ENCODE results near the gene MRPL55.

DNA sequence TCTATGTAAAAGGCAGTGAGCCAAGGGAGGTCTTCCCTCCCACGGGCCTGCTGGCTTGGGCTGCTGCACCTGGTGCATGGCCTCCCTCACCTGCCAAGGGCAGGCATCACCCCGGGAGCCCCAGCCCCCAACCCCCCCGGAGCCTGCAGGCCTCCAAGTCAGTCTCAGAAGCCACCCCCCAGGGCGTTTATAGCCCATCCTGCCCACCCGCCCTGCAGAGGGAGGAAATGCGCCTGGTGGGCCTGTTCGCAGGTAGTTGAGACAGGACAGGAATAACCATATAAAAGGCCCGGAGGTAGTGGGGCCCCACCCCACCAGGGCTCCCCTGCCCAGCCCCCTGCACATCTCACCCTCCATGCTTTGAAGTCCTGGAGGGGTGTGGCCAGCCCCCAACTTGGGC, 44.8 kb downstream of the MRPL55 start:
- TF ChIP-seq, protein P1, sequence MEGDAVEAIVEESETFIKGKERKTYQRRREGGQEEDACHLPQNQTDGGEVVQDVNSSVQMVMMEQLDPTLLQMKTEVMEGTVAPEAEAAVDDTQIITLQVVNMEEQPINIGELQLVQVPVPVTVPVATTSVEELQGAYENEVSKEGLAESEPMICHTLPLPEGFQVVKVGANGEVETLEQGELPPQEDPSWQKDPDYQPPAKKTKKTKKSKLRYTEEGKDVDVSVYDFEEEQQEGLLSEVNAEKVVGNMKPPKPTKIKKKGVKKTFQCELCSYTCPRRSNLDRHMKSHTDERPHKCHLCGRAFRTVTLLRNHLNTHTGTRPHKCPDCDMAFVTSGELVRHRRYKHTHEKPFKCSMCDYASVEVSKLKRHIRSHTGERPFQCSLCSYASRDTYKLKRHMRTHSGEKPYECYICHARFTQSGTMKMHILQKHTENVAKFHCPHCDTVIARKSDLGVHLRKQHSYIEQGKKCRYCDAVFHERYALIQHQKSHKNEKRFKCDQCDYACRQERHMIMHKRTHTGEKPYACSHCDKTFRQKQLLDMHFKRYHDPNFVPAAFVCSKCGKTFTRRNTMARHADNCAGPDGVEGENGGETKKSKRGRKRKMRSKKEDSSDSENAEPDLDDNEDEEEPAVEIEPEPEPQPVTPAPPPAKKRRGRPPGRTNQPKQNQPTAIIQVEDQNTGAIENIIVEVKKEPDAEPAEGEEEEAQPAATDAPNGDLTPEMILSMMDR (conservative IDR thresholded peaks at IDR 0.05; ENCODE audit: low read depth, low read length) = no peak
- no peak for TF ChIP-seq EZH2 (IDR thresholded peaks at IDR 0.05; ENCODE audit: borderline replicate concordance, low read depth, low read length, poor library complexity, severe bottlenecking)

All from A673 (cell line).